Bone marrow (tissue), 2 donors: ENCODE results near the gene ANKRD11.
"Not testable (repeated sequence)": the region's sequence is repeated elsewhere in the genome, so short reads cannot be mapped to it uniquely, and the experiment has no call there.

ENCODE experiments used
- DNase-seq, 2 donors: peaks; one replicate each; lab custom pipeline; 2025; lab: John Stamatoyannopoulos, UW

ANKRD11 gene

DNA sequence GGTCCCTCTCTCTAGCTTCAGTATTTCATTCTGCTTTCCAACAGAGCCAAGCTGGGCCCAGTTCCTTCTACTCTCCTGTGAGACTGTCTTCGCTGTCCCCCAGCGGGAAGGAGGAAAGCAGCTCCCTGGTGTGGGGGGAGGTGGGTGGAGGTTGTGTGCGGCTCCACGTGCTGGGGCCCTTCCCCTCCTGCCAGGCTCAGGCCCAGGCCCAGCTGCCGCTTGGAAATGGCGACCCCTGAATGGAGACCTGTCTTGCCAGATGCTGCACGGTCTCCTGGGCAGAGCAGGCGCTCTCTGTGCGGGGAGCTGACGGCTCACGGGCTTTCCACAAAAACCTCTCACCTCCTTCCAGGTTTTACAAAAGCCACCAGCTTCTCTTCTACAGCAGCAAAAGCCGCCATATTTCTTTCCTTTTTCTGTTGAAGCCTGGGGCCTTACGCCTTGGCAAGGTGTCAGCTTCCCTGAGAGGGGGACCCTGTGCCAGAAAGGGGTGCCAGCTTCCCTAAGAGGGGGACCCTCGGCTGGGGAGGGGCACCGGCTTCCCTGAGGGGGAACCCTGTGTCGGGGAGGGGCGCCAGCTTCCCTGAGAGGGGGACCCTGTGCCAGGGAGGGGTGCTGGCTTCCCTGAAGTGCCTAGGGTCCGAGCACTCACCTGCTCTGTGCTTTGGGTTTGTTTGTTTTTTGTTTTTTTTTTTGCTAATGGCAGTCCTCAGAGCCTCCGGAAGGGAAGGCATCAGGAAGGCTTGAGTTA, 225.4 kb downstream of the ANKRD11 start:
- DNase-seq, result no peak

DNA sequence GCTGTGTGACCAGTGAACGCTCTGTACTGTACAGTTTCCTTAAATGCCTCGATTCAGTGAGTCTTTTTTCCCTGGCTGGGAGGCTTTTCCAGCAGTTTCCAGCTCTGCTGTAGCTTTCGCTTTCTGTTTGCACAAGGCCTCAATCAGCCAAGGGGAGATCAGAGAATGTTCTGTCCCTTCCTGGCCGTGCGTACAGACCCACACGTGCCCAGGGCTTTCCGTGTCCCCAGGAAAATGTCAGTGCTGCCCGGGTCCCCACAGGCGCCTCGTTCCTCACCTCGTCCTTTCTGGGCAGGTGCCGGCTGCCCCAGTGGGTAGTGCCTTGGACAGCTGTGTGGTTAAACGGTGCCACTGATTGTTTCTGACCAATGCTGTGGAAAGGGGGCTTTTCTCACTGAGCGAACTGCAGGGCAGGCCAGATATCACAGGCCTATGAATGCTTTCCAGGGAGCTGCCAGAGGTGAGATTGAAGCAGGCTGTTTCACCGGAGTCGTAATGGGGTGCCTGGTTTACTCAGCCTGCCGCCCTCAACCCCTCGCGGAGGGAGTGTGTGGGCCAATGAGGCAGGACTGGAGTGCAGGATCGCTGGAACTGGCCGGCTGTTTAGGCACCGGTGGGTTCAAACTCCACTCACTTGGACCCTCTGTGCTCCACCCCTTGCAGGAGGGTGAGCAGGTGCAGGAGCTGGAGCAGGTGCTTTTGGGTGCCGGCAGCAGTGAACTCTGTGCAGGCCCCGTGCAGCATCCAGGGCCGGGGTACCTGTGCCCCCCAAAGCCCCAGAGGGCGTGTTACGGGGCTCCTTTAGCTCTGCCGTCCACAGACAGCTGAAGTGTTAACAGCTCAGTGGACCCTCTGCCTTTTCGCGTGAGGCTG, 228.4 kb downstream of the ANKRD11 start:
- no peak for DNase-seq

DNA sequence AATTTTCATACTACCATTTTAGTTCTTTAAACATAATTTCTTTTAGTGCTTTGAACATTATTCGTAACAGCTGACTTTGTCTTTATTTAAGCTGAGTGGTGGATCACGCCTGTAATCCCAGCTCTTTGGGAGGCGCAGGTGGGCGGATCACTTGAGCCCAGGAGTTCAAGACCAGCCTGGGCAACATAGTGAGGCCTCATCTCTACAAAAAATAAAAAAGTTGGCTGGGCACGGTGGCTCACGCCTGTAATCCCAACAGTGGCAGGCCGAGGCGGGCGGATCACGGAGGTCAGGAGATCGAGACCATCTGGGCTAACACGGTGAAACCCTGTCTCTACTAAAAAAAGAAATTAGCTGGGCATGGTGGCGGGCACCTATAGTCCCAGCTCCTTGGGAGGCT, 230.5 kb downstream of the ANKRD11 start:
- DNase-seq, result not testable (repeated sequence)

DNA sequence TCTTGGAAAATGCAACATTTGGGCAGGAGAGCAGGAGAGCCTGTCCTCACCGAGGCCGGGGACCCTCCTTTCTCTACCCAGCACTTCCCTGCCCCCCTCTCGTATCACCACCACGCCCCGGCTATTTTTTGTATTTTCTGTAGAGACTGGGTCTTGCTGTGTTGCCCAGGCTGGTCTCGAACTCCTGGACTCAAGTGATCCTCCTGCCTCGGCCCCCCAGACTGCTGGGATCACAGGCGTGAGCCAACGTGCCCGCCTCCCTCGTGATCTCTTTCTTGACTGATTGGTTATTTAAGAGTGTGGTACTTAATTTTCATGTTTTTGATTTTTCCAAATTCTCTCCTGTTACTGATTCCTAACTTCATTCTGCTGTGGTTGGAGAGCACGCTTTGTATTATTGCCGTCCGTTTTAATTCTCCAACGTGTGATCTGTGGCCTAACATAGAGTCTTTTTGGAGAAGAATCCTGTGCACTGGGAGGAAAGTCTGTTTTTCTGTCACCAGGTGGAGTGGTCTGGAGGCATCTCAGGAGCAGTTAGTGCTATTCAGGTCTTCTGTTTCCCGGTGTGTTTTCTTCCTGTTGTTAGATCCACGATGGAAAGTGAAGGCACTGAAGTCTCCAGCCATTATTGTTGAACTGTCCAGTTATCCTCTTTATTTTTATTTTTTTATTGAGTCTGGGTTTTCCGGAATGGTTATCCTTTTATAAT, 232.4 kb downstream of the ANKRD11 start:
- no peak for DNase-seq

DNA sequence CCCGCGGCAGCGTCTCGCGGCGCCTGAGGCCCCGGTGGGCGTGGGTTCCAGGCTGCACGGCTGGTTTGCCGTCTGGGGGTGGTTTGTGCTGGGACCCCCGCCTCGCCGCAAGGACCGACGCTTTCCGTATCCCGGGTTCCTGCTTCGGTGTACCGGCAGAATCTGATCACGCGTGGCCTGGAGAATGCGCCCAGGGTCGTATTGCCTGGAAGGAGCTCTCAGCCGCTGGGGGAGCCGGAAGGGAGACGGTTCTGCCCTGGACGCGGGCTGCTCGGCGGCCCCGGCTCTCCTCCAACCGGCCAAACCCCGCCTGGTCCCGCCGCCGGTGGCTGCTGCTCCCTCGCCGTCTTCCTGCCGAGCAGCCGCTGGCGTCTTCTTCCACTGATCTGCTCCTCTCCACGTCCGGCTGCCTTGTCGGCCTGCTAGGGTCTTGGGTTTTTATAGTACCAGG, 233.1 kb downstream of the ANKRD11 start:
- DNase-seq, result no peak

DNA sequence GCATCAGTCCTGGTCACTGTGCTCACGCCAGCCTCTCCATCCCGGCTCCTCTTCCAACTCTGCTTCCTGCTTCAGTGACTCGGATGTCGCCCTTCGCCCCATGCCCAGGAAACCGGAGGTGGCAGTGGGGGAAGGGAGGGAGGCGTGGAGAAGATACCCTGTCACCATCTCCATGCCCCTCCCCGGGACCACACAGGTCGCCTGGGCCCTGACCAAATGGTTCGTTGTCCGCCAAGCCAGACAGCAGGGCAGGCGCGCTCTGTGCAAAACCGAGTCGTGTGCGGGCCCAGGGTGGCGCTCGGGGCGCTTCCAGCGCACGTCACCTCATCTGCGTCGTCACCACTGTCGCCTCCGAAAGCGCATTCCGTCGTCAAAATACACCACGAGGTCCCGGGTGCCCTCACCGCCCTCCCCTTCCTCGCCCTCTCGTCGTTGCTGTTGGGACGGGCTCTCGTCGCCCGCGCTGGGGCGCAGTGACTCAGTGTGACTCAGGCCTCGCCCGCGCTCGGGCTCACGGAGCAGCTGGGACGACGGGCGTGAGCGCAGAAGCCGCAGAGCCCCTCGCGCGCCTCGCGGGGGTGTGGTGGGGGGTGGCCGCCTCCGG, 233.6 kb downstream of the ANKRD11 start:
- DNase-seq, result peak in 1 of 2 donors; percentile 44

DNA sequence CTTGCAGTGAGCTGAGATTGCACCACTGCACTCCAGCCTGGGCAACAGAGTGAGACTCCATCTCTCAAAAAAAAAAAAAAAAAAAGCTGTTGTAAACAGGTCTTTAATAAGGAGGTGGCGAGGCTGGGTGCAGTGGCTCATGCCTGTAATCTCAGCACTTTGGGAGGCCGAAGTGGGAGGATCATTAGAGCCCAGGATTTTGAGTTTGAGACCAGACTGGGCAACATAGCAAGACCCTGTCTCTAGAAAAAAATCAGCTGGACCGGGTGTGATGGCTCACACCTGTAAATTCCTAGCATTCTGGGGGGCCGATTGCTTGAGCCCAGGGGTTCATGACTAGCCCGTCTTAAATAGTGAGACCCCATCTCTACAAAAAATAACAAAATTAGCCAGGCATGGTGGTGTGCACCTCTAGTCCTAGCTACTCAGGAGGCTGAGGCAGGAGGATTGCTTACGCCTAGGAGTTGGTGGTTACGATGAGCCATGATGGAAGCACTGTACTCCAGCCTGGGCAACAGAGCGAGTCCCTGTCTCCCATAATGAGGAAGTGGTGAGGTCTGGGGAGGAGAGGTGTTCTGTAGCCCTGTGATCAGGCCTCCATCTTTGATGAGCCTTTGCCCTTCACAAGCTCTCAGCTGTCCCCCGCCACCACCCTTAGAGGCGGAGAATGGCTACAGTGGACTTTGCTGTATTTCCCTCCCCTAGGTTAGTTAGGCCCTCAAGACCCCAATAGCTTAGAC, 236.6 kb downstream of the ANKRD11 start:
- DNase-seq, result no peak

DNA sequence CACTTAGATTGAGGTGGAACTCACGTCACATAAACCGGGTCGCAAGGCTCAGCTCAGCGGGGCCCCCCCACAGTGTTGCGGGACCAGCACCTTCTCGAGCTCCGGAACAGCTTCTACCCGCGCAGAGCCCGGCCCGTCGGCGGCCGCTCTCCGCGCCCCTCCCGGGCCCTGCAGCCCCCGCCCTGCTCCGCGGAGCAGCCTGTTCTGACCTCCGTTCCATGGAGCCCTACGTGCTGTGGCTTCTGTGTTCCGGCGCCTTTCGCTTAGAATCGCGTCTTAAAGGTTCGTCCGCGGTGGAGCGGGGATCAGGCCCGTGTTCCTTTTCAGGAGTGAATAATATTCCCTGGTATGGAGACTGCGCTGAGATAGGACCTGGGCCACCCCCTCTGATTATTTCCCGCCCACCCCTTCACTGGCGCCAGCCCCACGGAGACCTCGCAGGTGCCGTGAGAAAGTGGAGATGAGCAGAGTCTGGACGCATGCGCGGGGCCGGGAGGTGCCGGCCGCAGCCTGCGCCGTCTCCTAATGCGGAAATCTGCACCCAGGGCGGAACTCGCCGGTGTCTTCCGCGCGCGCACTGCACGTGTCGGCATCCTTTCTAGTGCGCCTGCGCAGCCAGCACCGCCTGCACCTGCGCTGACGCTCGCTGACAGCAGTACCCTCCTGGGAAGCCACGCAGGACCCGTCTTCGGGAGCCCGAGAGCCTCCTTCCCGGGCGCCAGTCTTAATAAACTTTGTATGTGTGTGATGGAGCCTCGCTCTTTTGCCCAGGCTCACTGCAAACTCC, 242.0 kb downstream of the ANKRD11 start:
- DNase-seq, result no peak

DNA sequence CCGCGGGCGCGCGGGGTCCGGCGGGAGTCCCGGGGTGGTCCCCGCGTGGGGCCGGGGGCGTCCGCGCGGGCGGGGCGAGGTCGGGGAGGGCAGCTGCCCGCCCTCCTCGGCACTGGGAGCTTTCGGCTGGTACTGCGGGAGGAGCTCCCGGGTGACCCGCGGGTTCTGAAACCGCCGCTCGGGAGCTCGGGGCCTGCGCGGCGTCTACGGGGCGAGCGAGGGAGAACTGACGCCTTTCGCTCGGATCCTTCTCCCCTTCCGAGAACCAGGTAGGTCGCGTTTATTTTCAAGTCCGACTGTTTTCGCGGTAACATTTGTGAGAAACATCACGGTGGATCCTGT, 242.7 kb downstream of the ANKRD11 start:
- not testable (repeated sequence) for DNase-seq

DNA sequence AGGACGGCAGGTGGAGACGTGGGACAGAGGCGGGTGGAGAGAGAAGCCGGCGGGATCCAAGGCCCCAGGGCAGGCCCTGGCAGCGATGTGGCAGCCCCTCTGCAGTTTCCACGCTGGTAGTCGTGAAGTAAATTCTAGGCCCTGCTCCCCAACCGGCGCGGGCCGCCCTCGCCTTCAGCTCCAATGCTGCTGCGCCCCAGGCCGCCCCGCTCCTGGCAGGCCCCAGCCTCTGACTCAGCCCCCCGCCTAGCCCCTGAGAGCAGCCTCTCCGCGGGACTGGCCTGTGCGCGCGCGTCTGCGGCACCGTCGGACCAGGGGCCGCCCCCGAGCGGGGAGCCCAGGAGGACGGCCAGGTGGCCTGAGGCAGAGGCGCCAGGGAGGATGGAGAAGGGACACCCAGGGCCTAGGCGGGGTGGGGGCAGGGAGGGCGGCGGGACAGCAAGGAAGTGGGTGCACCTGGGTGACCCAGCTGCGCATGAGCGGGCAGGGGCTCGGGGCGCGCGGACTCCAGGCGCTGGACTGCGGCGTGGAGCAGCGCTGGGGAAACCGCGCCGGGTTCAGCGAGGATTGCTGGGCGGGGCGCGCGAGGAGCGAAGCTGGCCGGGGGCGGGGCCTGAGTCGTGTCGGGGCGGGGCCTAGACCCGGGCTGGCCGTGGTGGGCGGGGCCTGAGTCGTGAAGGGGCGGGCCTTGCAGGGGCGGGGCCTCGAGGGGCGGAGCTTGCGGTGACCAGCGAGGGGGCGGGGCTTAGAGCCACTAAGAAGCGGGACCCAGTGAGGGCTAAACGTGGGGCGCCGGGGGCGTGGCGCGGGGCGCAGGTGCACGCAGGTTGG, 243.2 kb downstream of the ANKRD11 start:
- DNase-seq, result peak in 1 of 2 donors; percentile 93

DNA sequence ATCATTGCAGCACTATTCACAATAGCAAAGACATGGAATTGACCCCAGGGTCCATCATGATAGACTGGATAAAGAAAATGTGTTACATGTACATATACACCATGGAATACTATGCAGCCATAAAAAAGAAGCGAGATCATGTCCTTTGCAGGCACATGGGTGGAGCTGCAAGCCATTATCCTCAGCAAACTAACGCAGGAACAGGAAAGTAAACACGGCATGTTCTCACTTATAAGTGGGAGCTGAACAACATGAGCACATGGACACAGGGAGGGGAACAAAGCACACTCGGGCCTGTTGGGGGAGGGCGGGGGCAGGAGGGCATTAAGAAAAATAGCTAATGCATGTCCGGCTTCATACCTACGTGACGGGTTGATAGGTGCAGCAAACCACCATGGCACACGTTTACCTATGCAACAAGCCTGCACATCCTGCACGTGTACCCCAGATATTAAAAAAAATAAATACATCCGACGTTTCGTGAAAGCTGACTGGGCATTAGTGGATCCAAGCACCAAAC, 243.9 kb downstream of the ANKRD11 start:
- no peak for DNase-seq

DNA sequence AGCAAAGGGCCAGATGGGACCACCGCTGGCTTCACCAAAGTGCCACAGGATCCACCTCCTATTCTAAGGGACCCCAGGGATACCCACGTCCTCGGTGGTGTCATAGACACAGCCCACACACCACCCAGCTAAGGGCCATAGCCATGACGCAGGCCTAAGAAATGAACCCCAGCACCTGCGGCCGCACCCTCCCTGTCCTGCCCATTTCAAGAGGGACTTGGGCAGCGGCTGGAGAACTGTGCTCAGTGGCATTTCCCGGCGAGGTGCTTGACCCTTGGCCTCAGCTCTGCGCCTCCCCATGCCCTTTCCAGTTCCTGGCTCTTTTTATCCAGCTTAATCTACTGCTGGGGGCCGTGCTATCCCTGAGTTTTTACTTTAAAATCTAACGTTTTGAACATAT, 245.6 kb downstream of the ANKRD11 start:
- DNase-seq, result no peak

DNA sequence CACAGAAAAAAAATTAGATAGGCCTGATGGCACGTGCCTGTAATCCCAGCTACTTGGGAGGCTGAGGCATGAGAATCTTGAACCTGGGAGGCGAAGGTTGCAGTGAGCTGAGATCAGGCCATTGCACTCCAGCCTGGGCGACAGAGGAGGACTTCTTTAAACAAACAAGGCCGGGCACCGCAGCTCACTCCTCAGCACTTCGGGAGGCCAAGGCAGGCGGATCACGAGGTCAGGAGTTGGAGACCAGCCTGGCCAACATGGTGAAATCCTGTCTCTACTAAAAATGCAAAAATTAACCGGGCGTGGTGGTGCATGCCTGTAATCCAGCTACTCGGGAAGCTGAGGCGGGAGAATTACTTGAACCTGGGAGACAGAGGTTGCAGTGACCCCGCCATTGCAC, 246.1 kb downstream of the ANKRD11 start:
- DNase-seq, result not testable (repeated sequence)

DNA sequence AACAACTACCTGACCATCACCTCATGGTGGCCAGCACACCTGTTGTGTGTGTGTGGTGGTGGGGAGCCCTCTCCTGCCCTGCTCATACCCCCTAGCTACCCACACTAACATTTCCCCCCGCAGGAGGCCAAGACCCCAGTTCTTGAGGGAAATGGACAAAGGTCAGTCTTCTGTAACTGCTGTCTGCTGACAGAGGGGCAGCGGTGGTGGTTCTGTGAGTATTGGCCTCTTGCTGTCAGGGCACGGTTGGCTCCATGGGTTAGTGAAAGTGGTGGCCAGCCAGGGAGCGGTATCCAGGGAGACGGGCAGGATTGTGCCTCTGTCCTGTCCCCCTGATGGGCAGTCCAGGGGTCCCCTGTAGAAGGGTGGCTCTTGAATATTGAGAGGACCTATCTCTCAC, 246.7 kb downstream of the ANKRD11 start:
- no peak for DNase-seq

DNA sequence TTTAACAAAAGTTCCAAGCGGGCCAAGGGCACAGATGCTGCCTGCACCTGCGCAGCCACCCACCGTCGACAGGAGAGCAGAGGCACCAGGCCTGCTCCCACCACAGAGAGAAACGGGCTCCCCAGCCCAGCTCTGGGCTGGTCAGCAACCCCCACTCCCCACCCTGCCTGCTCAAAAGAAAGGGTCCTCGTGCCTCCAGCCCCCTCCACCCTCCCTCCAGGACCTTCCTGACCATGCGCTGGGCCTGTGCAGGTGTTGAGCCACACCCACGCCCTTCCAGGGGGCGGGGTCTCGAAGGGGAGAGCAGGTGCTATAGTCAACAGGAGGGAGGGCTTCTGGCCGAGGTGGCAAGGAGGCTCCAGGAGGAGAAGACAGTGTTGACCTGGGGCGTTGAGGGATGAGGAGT, 247.6 kb downstream of the ANKRD11 start:
- DNase-seq, result no peak

DNA sequence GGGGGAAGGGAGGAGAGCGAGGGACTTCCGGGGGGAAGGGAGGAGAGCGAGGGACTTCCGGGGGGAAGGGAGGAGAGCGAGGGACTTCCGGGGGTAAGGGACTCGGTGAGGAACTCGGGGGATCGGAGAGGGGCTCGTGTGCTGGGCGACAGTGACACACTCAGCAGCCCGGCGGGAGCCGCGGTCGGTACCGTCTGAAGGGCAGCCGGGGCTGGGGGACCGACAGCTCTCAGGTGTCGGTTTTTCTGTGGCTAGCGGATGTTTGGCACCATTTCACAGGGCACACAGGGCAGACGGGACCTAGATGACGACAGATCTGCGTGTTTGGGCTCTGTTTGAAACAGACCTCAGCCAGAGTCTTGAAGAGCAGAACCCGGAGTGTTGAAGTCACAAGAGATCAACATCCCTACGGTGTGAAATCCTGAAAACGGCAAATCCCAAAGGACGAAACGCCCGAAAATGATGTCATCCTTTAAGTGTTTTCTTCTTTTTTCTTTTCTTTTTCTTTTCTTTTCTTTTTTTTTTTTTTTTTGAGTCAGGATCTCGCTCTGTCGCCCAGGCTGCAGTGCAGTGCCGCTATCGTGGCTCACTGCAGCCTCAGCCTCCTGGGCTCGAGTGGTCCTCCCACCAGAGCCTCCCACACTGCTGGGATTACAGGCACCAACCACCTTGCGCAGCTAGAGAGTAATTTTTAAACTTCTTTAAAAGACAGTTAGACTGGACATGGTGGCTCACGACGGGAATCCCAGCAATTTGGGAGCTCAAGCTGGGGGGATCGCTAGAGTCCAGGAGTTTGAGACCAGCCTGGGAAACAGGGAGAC, 249.0 kb downstream of the ANKRD11 start:
- peak; percentile 58 to 78 for DNase-seq

DNA sequence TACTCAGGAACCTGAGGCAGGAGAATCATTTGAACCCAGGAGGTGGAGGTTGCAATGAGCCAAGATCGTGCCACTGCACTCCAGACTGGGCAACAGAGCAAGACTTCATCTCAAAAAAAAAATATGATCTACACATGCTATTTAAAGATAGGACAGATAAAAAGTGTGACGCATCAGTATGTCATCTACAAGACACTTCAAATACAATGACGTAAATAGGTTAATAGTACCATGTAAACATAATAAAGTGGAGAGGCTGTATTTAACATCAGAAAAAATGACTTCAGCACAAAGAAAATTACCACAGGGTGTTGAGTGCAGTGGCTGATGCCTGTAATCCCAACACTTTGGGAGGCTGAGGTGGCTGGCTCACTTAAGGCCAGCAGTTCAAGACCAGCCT, 252.6 kb downstream of the ANKRD11 start:
- DNase-seq, result no peak

DNA sequence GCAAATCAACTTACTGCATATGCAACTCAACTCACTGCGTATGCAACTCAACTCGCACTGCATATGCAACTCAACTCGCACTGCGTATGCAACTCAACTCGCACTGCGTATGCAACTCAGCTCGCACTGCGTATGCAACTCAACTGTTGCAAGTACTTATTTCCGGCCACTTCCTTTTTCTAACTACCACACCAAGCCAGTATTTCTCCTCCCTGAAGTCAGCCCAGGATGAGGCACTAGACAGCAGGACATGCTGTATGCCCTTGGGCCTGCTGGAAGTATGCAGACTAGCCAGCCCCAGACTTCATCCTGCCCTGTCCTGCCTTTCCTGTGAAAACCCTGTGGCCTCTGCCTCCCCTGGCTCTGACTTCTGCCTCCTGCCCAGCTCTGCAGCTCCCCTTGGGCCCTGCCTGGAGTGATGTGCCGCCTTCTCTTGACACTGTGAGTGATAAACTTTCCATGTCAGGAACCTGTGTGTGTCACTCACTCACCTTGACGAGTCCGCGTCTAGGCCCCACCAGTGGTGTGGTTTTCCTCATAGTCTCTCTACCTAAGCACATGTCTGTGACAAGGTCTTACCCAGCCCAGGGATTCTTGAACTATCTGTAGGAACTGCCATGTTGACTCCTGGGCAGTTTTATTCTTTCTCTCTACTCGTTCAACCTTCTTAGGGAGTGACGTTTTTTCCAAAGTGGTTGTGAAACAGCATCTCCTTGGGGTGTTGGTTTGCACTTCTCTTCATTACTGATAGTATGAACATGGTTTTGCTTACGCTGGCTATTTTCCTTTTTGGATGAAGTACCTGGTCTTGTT, 256.5 kb downstream of the ANKRD11 start:
- DNase-seq, result no peak
